ENCODE data around the gene HIPK1. TPM values are rescaled to one million over a fixed set of nuclear protein-coding genes. Genes with fewer than 3 reads are reported as not detected.
"Not testable (repeated sequence)": the region's sequence is repeated elsewhere in the genome, so short reads cannot be mapped to it uniquely, and the experiment has no call there.

The HIPK1 gene
- total and polyA plus RNA-seq, 10 of the 15 experiments (the other 5 are each of a cell fraction or from before 2014, with no cell fraction given), result 4.2 to 33.9 (median 11.4) TPM

DNA sequence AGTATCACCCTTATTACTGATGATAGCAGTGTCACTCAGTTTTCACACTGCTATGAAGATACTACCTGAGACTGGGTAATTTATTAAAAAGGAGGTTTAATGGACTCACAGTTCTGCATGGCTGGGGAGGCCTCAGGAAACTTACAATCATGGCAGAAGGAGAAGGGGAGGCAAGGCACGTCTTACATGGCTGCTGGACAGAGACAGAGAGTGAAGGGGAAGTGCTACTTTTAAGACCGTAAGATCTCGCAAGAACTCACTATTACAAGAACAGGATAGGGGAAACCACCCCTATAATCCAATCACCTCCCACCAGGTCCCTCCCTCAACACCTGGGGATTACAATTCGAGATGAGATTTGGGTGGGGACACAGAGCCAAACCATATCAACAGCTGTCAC is 77.7 kb downstream of the HIPK1 start:
- DNase-seq (ENCODE audit: low read depth, low spot score); RAD21 ChIA-PET (ENCODE audit: unreplicated experiment); H2AFZ ChIP-seq (ENCODE audit: control insufficient read depth, low read depth, low read length); CTCF ChIA-PET; in situ Hi-C loops (cut with MboI); H3K36me3 ChIP-seq (ENCODE audit: control insufficient read depth in 2 of 2, insufficient read depth in 2 of 2, low read length in 1 of 2); H3K79me2 ChIP-seq (ENCODE audit: control insufficient read depth, insufficient read depth, low read length); H3K27ac ChIP-seq (ENCODE audit: control insufficient read depth, insufficient read depth); BruUV-seq (replicated peaks); H3K27me3 ChIP-seq (replicated peaks in 1 of 2; ENCODE audit: control insufficient read depth in 2 of 2, insufficient read depth in 2 of 2, low read length in 1 of 2); H3K4me3 ChIP-seq; H3K4me2 ChIP-seq (ENCODE audit: control insufficient read depth, insufficient read depth); POLR2A ChIA-PET; ATAC-seq; H3K9me3 ChIP-seq (replicated peaks; ENCODE audit: control insufficient read depth, insufficient read depth, low read length); SMC1A ChIA-PET (ENCODE audit: uncharacterized antibody, unreplicated experiment); H3K9ac ChIP-seq (ENCODE audit: control insufficient read depth, insufficient read depth, low read length); H4K20me1 ChIP-seq (ENCODE audit: control insufficient read depth, insufficient read depth); intact Hi-C loops (cut with micrococcal nuclease; ENCODE audit: unreplicated experiment); FAIRE-seq; H3K4me1 ChIP-seq (ENCODE audit: control insufficient read depth, insufficient read depth, low read length): not testable (repeated sequence)
- 11% methylated on average over 4 of the region's 4 CpGs for WGBS (ENCODE audit: insufficient coverage, insufficient replicate concordance, low lambda C conversion rate, missing lambda C conversion rate)

DNA sequence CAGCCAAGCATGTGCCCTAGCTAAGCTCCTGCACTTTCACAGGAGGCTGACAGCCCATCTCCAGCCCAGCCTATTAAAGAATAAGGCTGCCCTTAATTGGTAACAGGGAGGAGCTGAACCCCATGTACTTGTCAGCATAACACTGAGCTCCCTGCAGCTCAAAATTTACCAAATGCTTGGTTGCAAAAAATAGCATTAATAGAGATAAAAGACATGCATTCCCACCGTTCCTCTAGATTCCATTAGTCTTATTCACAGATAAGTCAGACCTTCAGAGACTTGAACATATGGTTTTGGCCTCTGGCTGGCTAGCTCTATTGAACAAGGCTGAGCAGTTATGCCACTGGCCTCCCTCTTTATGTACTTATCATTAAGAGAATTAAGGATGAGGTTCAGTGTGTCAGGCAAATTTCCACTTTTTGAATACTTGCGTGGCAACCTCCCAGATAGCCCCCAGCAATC is 79.4 kb downstream of the HIPK1 start:
- no peak overlapping the region for H3K27ac ChIP-seq (ENCODE audit: control insufficient read depth, insufficient read depth)
- no peaks in the 10 kb centered on the region for H3K27me3 ChIP-seq (replicated peaks in 1 of 2; ENCODE audit: control insufficient read depth in 2 of 2, insufficient read depth in 2 of 2, low read length in 1 of 2)
- H3K4me2 ChIP-seq (ENCODE audit: control insufficient read depth, insufficient read depth), result no peak overlapping the region
- ATAC-seq (no peak), DNase-seq (ENCODE audit: low read depth, low spot score) (no peak), FAIRE-seq (no peak)
- H3K79me2 ChIP-seq (ENCODE audit: control insufficient read depth, insufficient read depth, low read length), result no peaks in the 10 kb centered on the region
- POLR2A ChIA-PET, result no interaction called here
- 23% methylated on average over 2 of the region's 2 CpGs for WGBS (ENCODE audit: insufficient coverage, insufficient replicate concordance, low lambda C conversion rate, missing lambda C conversion rate)
- BruUV-seq (replicated peaks), result no TSS peak
- SMC1A ChIA-PET (ENCODE audit: uncharacterized antibody, unreplicated experiment), result interaction anchor here (0.6 to 1.9 kb wide), 3 partner anchors 11 to 74 kb away, joined by 3 to 5 read pairs (median 3); no protein-coding TSS in a partner anchor
- RAD21 ChIA-PET (ENCODE audit: unreplicated experiment), result interaction anchor here (0.9 to 1.3 kb wide), 2 partner anchors 67 to 274 kb away, joined by 3 to 5 read pairs; no protein-coding TSS in a partner anchor
- H2AFZ ChIP-seq (ENCODE audit: control insufficient read depth, low read depth, low read length), result no peak overlapping the region
- intact Hi-C loops (cut with micrococcal nuclease; ENCODE audit: unreplicated experiment) (no loop called here), in situ Hi-C loops (cut with MboI) (no loop called here)
- CTCF ChIA-PET, result interaction anchor here (1.8 kb wide), 1 partner anchor 11 kb away, joined by 4 read pairs; no protein-coding TSS in a partner anchor
- no peaks in the 10 kb centered on the region for H4K20me1 ChIP-seq (ENCODE audit: control insufficient read depth, insufficient read depth)
- no peaks in the 10 kb centered on the region for H3K36me3 ChIP-seq (ENCODE audit: control insufficient read depth in 2 of 2, insufficient read depth in 2 of 2, low read length in 1 of 2)
- no peak overlapping the region for H3K9ac ChIP-seq (ENCODE audit: control insufficient read depth, insufficient read depth, low read length)
- no peak overlapping the region for H3K4me3 ChIP-seq
- H3K4me1 ChIP-seq (ENCODE audit: control insufficient read depth, insufficient read depth, low read length), result no peaks in the 10 kb centered on the region
- no peaks in the 10 kb centered on the region for H3K9me3 ChIP-seq (replicated peaks; ENCODE audit: control insufficient read depth, insufficient read depth, low read length)
- TF ChIP-seq USF2 (IDR thresholded peaks at IDR 0.05; ENCODE audit: borderline replicate concordance, low read depth, low read length) (no peak), SKIL (IDR thresholded peaks at IDR 0.05; ENCODE audit: low read depth, poor library complexity, severe bottlenecking) (no peak), E4F1 (IDR thresholded peaks at IDR 0.05; ENCODE audit: borderline replicate concordance, partially characterized antibody) (no peak), HCFC1 (IDR thresholded peaks at IDR 0.05; ENCODE audit: low read length) (no peak), WRNIP1 (IDR thresholded peaks at IDR 0.05; ENCODE audit: borderline replicate concordance, low read depth, low read length) (no peak), BRCA1 (IDR thresholded peaks at IDR 0.05; ENCODE audit: low read depth, low read length) (no peak), RFX5 (IDR thresholded peaks at IDR 0.05; ENCODE audit: low read depth, low read length) (no peak)
- TF ChIP-seq, protein P1, sequence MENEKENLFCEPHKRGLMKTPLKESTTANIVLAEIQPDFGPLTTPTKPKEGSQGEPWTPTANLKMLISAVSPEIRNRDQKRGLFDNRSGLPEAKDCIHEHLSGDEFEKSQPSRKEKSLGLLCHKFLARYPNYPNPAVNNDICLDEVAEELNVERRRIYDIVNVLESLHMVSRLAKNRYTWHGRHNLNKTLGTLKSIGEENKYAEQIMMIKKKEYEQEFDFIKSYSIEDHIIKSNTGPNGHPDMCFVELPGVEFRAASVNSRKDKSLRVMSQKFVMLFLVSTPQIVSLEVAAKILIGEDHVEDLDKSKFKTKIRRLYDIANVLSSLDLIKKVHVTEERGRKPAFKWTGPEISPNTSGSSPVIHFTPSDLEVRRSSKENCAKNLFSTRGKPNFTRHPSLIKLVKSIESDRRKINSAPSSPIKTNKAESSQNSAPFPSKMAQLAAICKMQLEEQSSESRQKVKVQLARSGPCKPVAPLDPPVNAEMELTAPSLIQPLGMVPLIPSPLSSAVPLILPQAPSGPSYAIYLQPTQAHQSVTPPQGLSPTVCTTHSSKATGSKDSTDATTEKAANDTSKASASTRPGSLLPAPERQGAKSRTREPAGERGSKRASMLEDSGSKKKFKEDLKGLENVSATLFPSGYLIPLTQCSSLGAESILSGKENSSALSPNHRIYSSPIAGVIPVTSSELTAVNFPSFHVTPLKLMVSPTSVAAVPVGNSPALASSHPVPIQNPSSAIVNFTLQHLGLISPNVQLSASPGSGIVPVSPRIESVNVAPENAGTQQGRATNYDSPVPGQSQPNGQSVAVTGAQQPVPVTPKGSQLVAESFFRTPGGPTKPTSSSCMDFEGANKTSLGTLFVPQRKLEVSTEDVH (IDR thresholded peaks at IDR 0.05; ENCODE audit: low read depth, partially characterized antibody), result no peak

Measured in GM12878 (cell line).